Stomach (tissue), 9 donors: ENCODE results near the gene MIPOL1. TPM values are rescaled to one million over a fixed set of nuclear protein-coding genes. Genes with fewer than 3 reads are reported as not detected.
A peak's percentile ranks its signal among the peaks of the same experiment; 100 is the strongest.

Source experiments
- DNase-seq, 2 donors: peaks; one replicate each; pipeline versions ENCODE4 v3.0.0 to v3.0.0-alpha.2; 2013 to 2019
- H3K27ac ChIP-seq, 5 donors: fragments of 200-600 bp in 4 of 5; sonication (generic) in 4 of 5; one replicate each; pipeline ENCODE4 v1.5.1; 2013 to 2019; ENCODE audit warnings: mild to moderate bottlenecking in 1 of 5, moderate library complexity in 1 of 5
- H3K27me3 ChIP-seq, 3 donors: fragments of 200-600 bp; sonication (generic); one replicate each; pipeline ENCODE4 v1.5.1; 2017 to 2019; ENCODE audit warnings: mixed run types in 1 of 3
- H3K36me3 ChIP-seq, 4 donors: fragments of 200-600 bp; sonication (generic); 1 replicate in 3 of 4; 2 replicates in 1 of 4; pipeline ENCODE4 v1.5.1; 2016 to 2019
- H3K4me1 ChIP-seq, 4 donors: fragments of 200-600 bp; sonication (generic); one replicate each; pipeline ENCODE4 v1.5.1; 2016 to 2019
- H3K4me3 ChIP-seq, 4 donors: fragments of 200-600 bp; sonication (generic) in 3 of 4; one replicate each; pipeline ENCODE4 v1.5.1; 2016 to 2019; ENCODE audit warnings: mild to moderate bottlenecking in 1 of 4
- H3K9me3 ChIP-seq, 4 donors: fragments of 200-600 bp; sonication (generic); one replicate each; pipeline ENCODE4 v1.5.1; 2016 to 2019
- EP300 ChIP-seq: sonication (generic); formaldehyde crosslinking; IDR thresholded peaks from one replicate; pipeline ENCODE4 v1.6.1; 2017; ENCODE audit warnings: antibody characterized with exemption
- POLR2A ChIP-seq, 4 donors: fragments of 450-650 bp; IDR thresholded peaks; one replicate each; pipeline ENCODE4 v1.6.1; 2016; ENCODE audit warnings: antibody characterized with exemption in 4 of 4, control low read depth in 2 of 4, mild to moderate bottlenecking in 1 of 4, moderate library complexity in 1 of 4
- POLR2AphosphoS5 ChIP-seq, 3 donors: sonication (generic); formaldehyde crosslinking; IDR thresholded peaks; one replicate each; pipeline ENCODE4 v1.6.1; 2016; ENCODE audit warnings: antibody characterized with exemption in 3 of 3
- WGBS, 5 donors: extraction: QIAGEN DNeasy Blood & Tissue Kit in 3 of 5; methylation state at CpG; one replicate each; pipeline versions ENCODE4 v1.1.5 to v1.1.7; 2013 to 2018; 5-methylcytosine and 5-hydroxymethylcytosine counted together
- intact Hi-C: fragments of 100-400 bp; cut with DNase I; formaldehyde crosslinking; loops from one replicate; pipeline ENCODE4 v1.15.1; 2023; ENCODE audit warnings: low total_unique reads
- polyA plus RNA-seq, 3 donors: library from polyadenylated mRNA; stranded (reverse); fragments of 200-250 nt; gene quantifications; one replicate each; pipeline ENCODE4 v1.2.3, GENCODE V29; 2013
- total RNA-seq, 5 donors: library from RNA; depleted of rRNA; stranded (reverse); fragments of >200 nt; gene quantifications; one replicate each; pipeline versions ENCODE4 v1.1.0 to v1.2.3, GENCODE V29; 2014 to 2016
- TF ChIP-seq, protein P1 (sequence below), 7 experiments: fragments of 450-650 bp in 4 of 7; fragments of 200-600 bp in 3 of 7; sonication (generic) in 3 of 7; IDR thresholded peaks; one replicate each; pipeline ENCODE4 v1.5.1; 2016 to 2019; ENCODE audit warnings: antibody characterized with exemption in 7 of 7, control low read depth in 2 of 7, mild to moderate bottlenecking in 1 of 7
- donor health status: healthy with polysubstance abuse.
- donor health status: Bipolar disorder and iron deficiency.
- donor health status: healthy.

Gene MIPOL1
- total and polyA plus RNA-seq, 8 donors: 2.2 to 133 (median 15.8) TPM

- WGBS, 5 donors: 6 to 13% (median 10%) methylated on average over 7 of the region's 7 CpGs
- Histone ChIP-seq H3K27me3 (peaks cover 17 to 99% (median 83%) of the 10 kb centered on the region in 3 donors), H3K36me3 (peaks cover 0 to 4% (median 0%) of the 10 kb centered on the region in 4 donors), H3K4me3 (peak overlapping the region; percentile 29 to 67 (median 58)), H3K4me1 (peaks cover 41 to 62% (median 50%) of the 10 kb centered on the region in 4 donors), H3K27ac (peak overlapping the region; percentile 28 to 95 (median 91)), H3K9me3 (no peaks in the 10 kb centered on the region)
- DNase-seq: peak in 1 of 2 donors; percentile 31
- TF ChIP-seq, protein P1, sequence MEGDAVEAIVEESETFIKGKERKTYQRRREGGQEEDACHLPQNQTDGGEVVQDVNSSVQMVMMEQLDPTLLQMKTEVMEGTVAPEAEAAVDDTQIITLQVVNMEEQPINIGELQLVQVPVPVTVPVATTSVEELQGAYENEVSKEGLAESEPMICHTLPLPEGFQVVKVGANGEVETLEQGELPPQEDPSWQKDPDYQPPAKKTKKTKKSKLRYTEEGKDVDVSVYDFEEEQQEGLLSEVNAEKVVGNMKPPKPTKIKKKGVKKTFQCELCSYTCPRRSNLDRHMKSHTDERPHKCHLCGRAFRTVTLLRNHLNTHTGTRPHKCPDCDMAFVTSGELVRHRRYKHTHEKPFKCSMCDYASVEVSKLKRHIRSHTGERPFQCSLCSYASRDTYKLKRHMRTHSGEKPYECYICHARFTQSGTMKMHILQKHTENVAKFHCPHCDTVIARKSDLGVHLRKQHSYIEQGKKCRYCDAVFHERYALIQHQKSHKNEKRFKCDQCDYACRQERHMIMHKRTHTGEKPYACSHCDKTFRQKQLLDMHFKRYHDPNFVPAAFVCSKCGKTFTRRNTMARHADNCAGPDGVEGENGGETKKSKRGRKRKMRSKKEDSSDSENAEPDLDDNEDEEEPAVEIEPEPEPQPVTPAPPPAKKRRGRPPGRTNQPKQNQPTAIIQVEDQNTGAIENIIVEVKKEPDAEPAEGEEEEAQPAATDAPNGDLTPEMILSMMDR (IDR thresholded peaks at IDR 0.05): no peak
- no peak for TF ChIP-seq POLR2AphosphoS5 (IDR thresholded peaks at IDR 0.05)
- no peak for TF ChIP-seq EP300
- TF ChIP-seq POLR2A (IDR thresholded peaks at IDR 0.05): no peak
- intact Hi-C loops: no loop called here
Observed at GRCh38 chr14:37596790-37597472, 399.2 kb downstream of the MIPOL1 start.

- H3K36me3 ChIP-seq: peaks cover 0 to under 1% (median 0%) of the 10 kb centered on the region in 4 donors
- peak overlapping the region; percentile 86 to 95 (median 92) for H3K27ac ChIP-seq
- 4 to 15% (median 6%) methylated on average over 18 to 20 of the region's 20 CpGs for WGBS, 5 donors
- intact Hi-C loops: no loop called here
- H3K27me3 ChIP-seq: peaks cover 11 to 99% (median 81%) of the 10 kb centered on the region in 3 donors
- no peaks in the 10 kb centered on the region for H3K9me3 ChIP-seq
- H3K4me1 ChIP-seq: peaks cover 41 to 58% (median 50%) of the 10 kb centered on the region in 4 donors
- TF ChIP-seq POLR2A (IDR thresholded peaks at IDR 0.05) (no peak), EP300 (no peak)
- TF ChIP-seq, protein P1 (IDR thresholded peaks at IDR 0.05): peak in 4 of 7 experiments; percentile 28 to 46 (median 43)
- peak; percentile 69 to 77 for DNase-seq
- peak overlapping the region; percentile 29 to 67 (median 34) for H3K4me3 ChIP-seq
Observed at GRCh38 chr14:37597538-37597913, 399.8 kb downstream of the MIPOL1 start.

DNA sequence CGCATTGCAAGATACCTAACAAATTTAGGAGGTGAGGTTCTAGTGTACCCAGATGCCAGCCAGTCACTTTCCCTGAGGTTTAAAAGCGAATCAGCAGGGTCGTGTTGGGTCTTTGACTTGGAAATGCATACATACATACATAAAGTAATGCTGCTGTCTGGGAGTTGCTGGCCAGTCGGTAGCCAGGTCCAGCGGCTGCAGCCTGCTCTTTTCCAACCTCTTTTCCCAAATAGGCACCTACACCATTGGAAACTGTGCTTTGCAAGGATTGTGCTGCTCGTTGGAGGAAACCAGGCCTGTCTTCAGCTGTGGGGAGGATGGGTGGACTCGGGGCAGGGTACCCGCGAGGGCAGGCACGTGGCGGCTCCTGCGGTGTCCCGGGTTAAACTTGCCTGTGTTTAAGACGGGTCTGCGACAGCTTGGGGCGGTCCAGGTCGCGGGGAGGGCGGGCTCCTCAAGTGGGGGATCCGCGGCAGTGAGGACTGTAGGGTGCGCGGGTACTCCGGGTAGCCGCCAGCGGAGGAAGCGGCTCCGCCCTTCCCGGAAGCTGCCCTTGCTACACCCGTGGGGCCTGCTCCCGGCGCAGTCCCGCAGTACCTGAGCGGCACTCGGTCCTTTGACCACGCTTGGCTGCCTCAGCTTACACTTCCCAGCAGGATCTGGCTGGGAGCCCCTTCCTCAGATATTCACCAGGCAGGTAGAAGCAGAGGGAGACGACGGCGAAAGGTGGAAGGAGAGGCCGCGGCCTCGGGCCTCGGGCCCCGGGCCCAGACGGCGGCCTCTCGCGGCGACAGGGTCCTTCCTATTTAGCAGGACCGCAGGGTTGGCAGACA is 400.4 kb downstream of the MIPOL1 start:
- WGBS, 5 donors: 3 to 8% (median 6%) methylated on average over 22 to 50 of the region's 50 CpGs
- H3K36me3 ChIP-seq: no peaks in the 10 kb centered on the region
- H3K27ac ChIP-seq: peak overlapping the region; percentile 86 to 95 (median 92)
- H3K27me3 ChIP-seq: peaks cover 7 to 99% (median 81%) of the 10 kb centered on the region in 3 donors
- intact Hi-C loops: no loop called here
- H3K4me1 ChIP-seq: peaks cover 41 to 63% (median 51%) of the 10 kb centered on the region in 4 donors
- peak; percentile 70 to 81 for DNase-seq
- TF ChIP-seq POLR2AphosphoS5 (IDR thresholded peaks at IDR 0.05) (peak in 2 of 3 donors; percentile 55 to 69), POLR2A (IDR thresholded peaks at IDR 0.05) (no peak)
- H3K4me3 ChIP-seq: peak overlapping the region; percentile 29 to 67 (median 34)
- no peaks in the 10 kb centered on the region for H3K9me3 ChIP-seq

DNA sequence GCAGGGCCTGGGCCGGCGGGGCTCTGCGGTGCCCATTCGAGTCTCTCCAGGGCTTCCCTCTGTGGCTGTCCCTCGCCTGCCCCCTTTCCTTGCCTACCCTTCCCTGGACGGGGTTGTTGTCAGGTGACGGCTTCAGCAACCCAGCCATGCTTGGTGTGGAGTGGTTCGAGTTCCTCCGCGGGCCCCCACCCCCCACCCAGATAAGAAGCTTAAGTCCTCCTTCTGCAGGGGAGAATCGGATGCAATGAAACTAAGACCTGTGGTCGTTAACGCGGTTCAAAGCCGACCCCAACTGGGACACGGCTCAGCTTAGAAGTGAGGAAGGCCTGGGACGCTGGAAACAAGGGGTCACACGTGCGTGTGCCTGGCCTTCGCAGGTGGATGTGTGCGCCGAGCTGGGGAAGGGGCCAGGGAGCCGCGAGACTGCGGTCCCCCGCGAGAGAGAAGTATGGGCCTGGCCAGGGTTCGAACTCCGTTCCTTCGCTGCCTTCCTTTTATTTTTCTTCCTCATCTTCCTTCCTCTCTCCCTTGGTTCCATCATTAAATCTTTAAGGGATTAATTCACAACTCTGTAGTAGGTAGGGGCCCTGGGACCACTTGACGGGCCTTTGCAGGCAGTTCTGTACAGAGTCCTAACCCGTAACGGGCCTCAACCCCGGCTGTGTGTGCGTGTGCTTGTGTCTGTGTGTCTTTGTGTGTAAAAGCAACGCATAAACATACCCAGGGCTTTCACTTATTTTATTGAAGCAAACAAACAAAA is 401.2 kb downstream of the MIPOL1 start:
- TF ChIP-seq, protein P1 (IDR thresholded peaks at IDR 0.05): no peak
- TF ChIP-seq POLR2A (IDR thresholded peaks at IDR 0.05) (no peak), POLR2AphosphoS5 (IDR thresholded peaks at IDR 0.05) (no peak)
- H3K27me3 ChIP-seq: peaks cover 7 to 99% (median 80%) of the 10 kb centered on the region in 3 donors
- intact Hi-C loops: no loop called here
- H3K4me1 ChIP-seq: peaks cover 41 to 63% (median 51%) of the 10 kb centered on the region in 4 donors
- 7 to 12% (median 8%) methylated on average over 30 to 36 of the region's 36 CpGs for WGBS, 5 donors
- H3K36me3 ChIP-seq: no peaks in the 10 kb centered on the region
- DNase-seq: peak in 1 of 2 donors; percentile 42
- peak overlapping the region; percentile 29 to 67 (median 34) for H3K4me3 ChIP-seq
- peak overlapping the region; percentile 86 to 95 (median 92) for H3K27ac ChIP-seq
- no peaks in the 10 kb centered on the region for H3K9me3 ChIP-seq
